Left colon (tissue), 2 donors: ENCODE results near the gene MAST4. TPM values are rescaled to one million over a fixed set of nuclear protein-coding genes. Genes with fewer than 3 reads are reported as not detected.

ENCODE experiments used
- ATAC-seq: fragments of 200-7000 bp; cut with Tn5 transposase; one replicate; pipeline ENCODE4 v1.9.1; 2020; ENCODE audit warnings: mild to moderate bottlenecking, moderate library complexity
- DNase-seq, 2 donors: peaks; one replicate each; pipeline ENCODE4 v3.0.0-alpha.2; 2020
- intact Hi-C, 2 donors: fragments of 100-400 bp; cut with DNase I in 1 of 2; cut with micrococcal nuclease in 1 of 2; formaldehyde crosslinking; loops; one replicate each; pipeline versions ENCODE4 v1.11.2 to v1.14.0; 2022; cut with DNase I, micrococcal nuclease
- total RNA-seq, 2 donors: library from RNA; stranded (reverse); fragmentation: NEBNext Ultra II Directional; extraction: Animal tissue kit (Norgen Biotek cat#: 25700); gene quantifications; one replicate each; pipeline ENCODE4 v1.2.1, GENCODE V29; 2021
- donor health status: DM: no; HTN: no; CAD: no.
- donor health status: DM: yes; HTN: yes; CAD: no.

The MAST4 gene
- total RNA-seq, 2 donors from 2014 or later, result 12.8 to 20.5 TPM

DNA sequence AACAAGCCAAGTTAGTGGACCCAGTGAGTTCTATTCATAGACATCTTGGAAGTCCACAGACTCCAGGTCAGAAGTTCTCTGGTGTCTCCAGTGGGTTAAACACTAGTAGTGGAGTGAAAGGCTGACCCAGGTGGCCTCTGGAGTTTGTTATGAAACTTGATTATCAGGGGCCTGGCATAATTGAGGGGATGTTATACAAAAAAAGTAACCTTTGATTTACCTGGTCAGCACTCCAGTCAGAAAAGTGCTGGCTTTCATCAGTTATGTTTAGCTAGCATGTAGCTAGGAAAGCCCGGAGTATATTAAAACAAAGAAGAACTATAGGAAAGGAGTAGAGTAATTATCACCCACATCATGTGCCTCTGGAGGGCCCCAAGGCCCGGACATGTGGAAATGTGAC lies 429.3 kb downstream of the MAST4 start:
- ATAC-seq (no peak), DNase-seq (no peak)
- intact Hi-C loops, result no loop called here

DNA sequence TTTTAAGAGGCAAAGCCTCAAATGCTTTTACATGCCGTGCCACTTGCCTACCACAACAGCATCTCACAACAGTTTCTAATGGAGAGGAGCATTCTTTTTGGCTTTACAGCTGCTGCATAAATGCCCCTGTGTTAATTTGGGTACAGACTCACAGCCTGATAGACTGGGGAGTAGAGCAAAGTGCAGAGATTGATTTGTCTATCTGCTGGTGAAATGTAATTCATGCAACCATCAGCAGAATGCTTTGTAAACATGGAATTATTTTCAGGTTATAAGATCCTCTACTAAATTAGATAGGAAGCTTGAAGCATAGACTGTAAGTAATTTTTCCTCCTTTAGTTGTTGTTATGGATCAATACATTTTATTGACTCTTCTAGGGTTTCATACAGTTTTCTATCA lies 430.1 kb downstream of the MAST4 start:
- DNase-seq, result no peak
- intact Hi-C loops, result no loop called here
- ATAC-seq, result no peak

DNA sequence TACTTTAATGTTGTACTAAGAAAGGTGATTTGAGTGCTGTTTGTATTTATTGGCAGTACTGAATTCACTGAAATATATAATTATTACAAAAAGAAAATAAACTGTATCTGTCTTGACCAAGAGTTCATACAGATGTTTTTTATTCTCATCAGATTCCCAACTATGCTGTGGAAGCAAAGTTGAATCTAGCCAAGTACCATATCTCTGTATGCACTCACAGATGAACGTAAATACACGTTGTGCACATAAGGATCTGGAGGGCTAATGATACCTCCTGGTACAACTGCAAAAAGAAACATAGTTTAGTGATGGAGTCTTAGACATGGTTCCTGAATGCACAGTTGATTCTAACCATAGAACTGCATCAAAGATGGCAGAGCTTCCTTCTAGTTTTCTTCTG lies 431.0 kb downstream of the MAST4 start:
- ATAC-seq, result no peak
- DNase-seq, result no peak
- intact Hi-C loops, result no loop called here

DNA sequence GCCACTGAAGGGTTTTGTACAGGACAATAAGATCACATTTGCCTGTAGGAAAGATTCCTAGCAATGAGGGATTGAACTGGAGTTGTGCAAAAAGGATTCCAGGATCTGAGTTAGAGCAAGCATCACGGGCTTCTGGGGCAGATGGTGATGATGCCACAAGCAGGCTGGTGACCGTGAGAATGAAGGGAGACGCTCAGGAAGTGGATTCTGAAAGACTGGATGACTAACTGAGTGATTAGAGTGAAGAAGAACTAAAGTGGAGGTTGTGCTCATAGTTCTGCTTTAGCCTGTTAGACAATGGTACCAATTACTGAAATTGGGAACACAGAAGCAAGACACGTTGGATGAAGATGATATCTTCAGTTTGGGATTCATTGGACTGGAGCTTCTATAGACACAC lies 432.2 kb downstream of the MAST4 start:
- DNase-seq (no peak), ATAC-seq (no peak)
- intact Hi-C loops, result no loop called here

DNA sequence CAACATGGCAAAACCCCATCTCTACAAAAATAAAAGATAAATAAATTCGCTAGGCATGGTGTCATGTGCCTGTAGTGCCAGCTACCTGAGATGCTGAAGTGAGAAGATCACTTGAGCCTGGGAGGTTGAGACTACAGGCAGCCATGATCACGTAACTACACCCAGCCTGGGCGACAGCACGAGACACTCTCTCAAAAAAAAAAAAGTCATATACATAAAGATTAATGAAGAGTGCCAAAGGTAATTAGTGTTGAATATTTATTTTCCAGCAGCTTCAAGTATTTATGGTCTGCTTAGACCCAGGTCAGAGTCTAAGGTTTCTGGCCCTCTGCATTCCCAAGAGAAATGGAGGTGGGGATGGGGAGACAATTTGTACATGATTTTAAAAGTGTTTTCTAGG lies 432.7 kb downstream of the MAST4 start:
- intact Hi-C loops, result no loop called here
- ATAC-seq (no peak), DNase-seq (no peak)

DNA sequence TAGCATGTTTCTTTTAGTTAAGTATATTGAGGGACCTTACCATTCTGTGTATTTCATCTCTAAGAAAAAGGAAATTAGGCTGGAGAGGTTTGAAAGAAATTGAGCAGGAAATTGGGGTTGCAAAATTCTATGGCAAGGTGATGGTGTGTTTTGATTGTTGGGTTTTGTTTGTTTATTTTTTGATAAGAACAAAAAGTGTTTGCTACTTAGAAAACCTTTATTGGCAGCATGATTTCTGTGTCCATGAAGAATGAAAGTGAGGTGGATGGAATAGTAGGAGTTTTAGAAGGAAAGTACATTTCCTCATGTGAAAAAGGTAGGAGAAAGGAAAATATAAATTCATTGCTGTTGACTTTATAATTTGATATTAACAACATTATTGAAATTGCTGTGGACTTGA lies 433.3 kb downstream of the MAST4 start:
- no peak for DNase-seq
- intact Hi-C loops, result no loop called here
- no peak for ATAC-seq

DNA sequence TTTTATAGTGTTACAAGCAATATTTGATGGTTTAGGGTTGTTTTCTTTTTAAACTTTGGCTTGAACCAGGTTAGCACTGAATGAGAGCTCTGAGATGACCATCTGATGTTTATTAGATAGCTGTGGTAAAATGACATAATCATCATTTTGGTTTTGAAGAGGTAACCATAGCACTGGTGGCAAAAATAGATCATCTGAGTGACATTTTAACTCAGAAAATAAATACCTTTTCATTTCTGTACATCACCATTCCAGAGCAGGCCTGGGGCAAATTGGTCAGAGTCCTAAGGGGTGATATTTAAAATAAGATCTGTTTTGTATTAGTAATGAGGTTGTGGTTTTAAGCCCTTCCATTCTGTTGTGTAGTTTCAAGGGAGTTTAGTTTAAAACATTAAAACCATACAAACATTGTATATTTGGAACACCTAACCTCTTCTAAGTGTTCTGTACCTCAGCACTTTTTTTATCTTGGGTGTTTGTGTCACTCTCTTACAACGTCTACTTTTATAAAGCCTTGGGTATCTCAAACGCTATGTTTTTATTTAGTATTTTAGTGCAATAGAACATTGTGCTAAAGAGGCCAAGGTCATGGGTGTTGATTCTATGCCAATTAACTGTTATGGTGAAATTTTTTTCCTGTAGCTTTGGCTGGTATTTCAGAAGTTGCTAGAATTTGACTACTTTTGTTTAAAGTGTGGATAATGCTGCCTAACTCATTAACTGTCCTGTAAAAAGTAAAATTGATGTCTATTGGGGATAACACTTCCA lies 434.3 kb downstream of the MAST4 start:
- intact Hi-C loops, result no loop called here
- no peak for ATAC-seq
- no peak for DNase-seq

DNA sequence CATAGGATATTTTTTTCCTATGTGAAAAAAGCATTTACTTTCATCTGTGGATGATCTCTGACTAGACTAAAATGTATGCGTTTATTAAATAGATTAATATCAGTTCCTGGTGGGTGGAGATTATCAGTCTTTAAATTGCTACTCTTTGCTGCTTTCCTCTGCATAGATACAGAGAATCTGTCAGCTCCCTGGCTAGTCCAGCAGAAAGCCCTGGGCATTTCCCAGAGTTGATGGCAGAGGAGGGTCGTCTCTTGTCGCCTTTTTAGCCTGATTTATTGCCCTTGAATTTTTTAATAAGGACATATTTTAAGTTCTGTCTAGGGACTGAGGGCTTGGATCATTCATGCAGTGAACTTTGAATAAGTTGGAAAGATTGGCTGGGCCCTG lies 434.9 kb downstream of the MAST4 start:
- DNase-seq (no peak), ATAC-seq (no peak)
- intact Hi-C loops, result no loop called here

DNA sequence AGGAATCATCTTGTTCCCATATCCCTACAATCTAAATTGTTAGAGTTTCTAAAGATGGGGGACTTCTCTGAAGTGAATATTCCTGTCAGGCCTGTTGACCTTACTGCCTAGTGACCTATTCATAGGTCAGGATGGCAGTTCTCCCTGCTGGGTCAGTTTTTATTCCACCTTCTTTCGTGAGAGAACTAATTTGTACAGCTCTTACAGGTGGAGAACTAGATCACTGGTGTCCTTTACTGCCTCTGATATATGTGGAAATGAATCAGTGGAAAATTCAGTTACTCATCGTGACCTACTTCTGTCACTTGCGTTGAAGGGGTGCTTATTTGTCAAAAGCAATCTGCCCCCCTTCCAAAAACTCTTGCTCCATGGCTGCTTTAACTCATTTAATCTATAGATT lies 435.5 kb downstream of the MAST4 start:
- DNase-seq, result no peak
- ATAC-seq, result no peak
- intact Hi-C loops, result no loop called here

DNA sequence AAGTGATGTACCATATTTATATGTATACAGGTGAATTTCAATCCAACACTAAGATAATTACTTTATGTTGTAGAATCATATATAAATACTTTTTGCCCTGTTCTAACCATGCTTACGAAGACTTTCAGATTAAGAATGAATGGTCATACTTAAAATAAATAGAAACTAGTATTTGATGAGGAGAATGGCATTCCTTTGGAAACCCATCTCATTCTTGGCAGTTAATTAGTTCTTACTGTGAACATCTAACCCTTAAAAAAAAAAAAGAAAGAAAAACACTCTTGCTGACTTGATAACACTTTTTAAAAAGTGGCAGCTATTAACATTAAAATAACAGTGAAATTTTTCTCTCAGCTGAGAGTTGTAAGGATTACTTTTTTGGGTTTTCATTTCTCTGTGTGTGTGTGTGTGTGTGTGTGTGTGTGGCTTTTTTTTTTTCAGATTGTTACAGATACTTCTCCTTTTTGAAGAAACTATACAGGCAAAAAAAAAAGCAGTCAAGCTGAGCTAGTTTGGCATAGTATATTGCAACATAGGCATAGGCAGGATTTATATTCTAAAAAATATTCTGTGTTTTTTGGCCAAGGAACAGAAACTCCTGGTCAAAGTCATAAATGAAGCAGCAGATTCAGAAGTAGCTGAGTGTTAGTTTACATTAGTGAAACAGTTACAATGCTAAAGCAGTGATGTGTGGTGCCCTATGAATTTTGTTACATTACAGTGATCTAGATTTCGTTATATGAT lies 436.9 kb downstream of the MAST4 start:
- ATAC-seq, result no peak
- intact Hi-C loops, result no loop called here

DNA sequence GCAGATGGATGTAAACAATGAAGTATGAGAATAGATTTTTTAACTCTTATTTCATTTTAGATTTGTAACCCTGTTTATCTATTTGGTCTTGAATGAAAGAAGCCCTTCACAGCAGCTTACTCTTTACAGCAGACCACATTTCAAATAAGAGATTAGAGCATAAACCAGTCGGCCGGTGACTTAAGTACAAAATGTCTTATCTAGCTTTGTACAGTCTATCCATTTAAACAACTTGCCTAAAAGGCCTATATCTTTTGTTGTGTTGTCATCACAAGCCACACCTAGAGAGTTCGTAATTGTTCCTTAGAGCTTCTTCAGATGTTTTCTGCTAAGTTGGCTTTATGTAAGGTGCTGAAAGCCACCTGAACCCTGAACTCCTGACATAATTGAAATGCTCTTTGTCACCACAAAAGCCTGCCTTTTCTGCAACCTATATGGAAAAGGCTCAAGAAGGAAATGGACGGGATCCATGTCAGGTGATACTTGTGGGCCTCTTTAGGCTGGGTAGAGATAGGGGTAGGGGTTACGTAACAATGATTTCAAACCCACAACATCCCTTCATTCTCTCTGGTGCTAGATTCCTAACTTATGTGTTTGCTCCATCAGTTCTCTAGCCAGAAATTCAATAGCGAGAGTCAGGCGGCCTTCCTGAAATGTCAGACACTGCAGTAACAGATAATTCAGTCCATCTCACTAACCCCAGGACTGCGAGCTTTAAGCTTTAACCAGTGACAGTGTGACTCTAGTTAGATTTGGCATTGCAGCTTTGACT lies 437.9 kb downstream of the MAST4 start:
- peak; percentile 21 for ATAC-seq
- no peak for DNase-seq

More for the DNA sequence above, 436.9 kb downstream of the MAST4 start:
- no peak for DNase-seq

DNA sequence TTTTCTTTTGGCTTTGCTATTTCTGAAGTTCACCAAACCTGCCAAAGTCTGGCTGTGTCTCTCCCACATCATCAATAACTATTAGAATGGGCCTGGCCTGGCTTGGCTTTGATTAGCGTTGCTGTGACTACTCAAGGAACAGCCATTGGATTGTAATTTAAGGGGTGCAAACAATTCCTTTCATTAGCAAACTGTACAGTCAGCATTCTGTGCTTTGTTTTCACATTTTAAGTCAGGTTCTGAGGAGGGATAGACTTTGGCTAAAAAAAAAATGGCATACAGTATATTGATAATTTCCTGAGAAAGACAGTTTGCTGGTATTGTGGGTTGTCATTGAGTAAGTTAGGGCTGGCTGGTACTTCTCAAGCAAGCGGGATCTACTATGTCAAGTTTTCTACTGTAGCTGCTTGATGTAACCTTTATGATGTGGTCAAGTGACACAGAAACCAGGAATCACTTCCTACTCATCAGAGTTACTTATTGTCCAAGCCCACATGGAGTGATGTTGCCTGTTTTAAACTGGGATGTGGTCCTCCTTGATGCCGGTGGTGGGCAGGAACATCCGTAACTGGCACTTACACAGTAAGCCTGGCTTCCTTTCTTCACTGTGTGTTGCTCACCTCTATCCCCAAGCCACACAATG lies 439.0 kb downstream of the MAST4 start:
- ATAC-seq (no peak), DNase-seq (no peak)
- intact Hi-C loops, result no loop called here

More for the DNA sequence above, 437.9 kb downstream of the MAST4 start:
- intact Hi-C loops, result no loop called here

DNA sequence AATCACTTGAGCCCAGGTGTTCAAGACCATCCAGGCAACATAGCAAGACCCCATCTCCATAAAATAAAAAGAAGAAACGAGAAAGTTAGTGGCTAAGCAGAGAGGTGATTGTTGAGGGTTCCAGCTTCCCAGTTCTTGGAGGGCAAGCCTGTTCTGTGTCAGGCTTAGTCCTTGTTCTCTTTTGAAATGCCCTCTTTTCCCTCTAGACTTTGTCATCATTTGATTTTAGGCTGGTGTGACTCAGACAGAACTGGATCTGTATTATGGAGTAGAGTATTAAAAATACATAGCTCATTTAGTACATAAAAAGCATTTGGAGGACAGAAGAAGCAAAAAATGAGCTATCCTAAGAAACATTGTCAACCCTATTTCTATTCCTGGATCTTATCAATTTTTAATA lies 441.0 kb downstream of the MAST4 start:
- ATAC-seq (no peak), DNase-seq (no peak)
- intact Hi-C loops, result no loop called here

DNA sequence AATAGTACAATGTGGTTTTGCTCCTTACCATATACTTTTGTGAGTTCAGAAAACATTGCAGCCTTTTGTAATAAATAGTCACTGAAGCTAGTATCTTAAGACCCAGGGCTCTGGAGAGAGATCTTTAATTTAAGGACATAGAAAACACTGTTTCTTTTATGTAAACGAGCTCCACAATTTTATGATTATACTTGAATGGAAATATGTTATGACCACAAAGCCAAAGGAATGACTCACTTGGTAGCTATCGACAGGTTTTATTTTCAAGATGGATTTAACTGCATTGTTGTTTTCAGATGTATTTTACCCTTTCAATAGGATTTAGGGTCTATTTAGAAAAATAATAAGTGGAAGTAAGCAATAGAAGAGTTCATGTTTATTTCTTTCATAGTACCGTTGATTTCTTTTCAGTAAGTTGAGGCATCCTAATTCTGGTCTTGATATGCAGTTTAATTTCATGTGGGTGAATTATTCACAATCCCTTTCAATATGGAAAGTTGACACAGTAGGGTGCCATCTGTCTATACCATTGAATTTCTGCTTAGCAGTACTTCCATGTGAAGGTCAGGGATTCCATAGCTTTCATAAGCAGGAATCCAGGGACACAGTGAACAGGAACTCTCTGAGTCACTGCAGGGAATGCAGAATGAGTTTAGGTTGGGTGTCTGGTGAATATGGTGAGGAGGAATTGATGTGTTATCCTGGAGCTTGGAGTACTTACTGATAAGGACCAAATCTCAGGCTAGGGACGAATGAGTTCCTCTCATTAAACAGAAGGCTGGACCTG lies 442.8 kb downstream of the MAST4 start:
- intact Hi-C loops, result no loop called here
- DNase-seq, result no peak
- no peak for ATAC-seq

DNA sequence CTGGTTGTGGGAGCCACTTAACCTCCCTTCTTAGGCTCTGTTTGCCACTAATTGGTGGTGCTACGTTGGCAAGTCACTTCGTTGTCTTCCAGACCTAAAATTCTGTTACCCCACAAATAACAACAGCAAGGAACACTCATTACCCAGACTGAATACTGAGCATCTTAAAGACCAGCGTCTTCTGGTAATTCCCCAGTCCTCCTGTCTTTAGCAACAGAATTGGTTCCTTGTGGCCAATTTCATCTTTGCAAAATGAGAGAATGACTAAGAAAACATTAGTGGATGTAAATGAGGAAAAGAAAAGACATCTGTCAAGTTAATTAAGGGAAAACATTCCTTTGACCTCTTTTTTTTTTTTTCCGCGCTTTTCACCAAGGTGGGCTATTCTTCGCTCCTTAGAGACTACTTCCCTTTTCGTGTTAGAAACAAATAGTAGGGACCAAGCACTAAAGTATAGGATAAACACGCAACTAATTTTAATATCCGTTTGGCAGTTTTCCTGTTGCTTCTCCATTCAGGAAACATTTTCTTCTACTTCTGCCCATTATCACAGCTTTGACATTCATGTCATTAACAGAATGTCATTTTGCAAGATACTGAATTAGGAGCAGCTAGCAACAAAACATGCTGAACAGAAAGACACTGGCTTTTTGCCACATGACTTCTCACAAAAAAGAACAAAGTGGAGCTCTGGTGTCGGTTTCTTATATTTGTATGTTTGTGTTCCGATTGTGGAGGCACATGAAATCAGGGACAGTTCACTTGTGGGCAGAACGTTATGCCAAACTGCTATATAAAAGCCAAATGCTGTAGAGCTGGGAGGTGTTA lies 446.2 kb downstream of the MAST4 start:
- DNase-seq, result no peak
- intact Hi-C loops, result no loop called here
- ATAC-seq, result no peak

DNA sequence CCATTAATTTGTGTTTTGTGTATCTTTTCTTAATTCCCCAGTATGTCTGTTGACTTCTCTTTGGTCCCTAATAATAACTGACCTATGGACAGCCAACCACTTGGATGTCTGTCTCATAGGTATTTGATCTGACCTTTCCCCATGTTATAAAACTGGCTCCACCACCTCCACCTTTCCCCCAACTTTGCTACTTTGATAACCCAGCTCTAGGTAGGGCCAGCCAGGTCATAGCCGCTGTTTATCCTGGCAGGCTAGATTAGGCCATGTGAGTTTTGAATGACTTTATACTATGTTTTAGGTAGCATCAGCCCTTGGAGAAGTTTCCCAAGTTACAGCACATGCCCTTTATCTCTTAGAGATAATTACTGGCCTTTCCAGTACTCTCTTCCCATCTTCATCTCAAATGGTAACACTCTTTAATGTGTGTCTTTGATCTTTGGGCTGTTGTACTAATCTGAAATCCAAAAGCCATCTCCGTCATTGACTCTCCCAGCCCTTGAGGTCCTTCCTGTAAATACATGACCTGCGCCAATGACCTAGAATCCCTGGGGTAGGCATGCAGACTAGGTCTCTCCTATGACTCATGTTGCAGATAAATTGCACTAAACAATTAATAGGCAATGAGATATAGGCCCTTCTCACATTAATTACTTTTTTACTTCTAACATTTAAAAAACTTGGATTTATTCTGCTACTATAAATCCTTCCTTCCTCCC lies 447.8 kb downstream of the MAST4 start:
- peak; percentile 64 for ATAC-seq

More for the DNA sequence above, 447.8 kb downstream of the MAST4 start:
- intact Hi-C loops, result no loop called here
- DNase-seq, result no peak
